SK-N-SH treated with all-trans-retinoic acid at 6 μM for 48 hours (cell line): ENCODE results near the gene SDK2.

Experiments
- ATAC-seq: fragments of 200-7000 bp; cut with Tn5 transposase; 3 replicates; pipeline ENCODE4 v1.9.1; 2020; ENCODE audit warnings: mild to moderate bottlenecking, moderate library complexity
- ARNTL ChIP-seq: fragments of 450-650 bp; formaldehyde crosslinking; IDR thresholded peaks from 2 replicates; pipeline ENCODE4 v1.5.0; 2020; ENCODE audit warnings: low read depth, mild to moderate bottlenecking, moderate library complexity, borderline replicate concordance
- BACH2 ChIP-seq: fragments of 250-450 bp; sonication (Bioruptor Pico); IDR thresholded peaks from 2 replicates; pipeline ENCODE4 v1.9.0; 2021; ENCODE audit warnings: mild to moderate bottlenecking, borderline replicate concordance
- CSDC2 ChIP-seq: fragments of 250-450 bp; sonication (Bioruptor Pico); IDR thresholded peaks from 2 replicates; pipeline ENCODE4 v1.5.0; 2020; ENCODE audit warnings: mild to moderate bottlenecking, moderate library complexity
- ESRRG ChIP-seq: fragments of 250-450 bp; sonication (Bioruptor Pico); IDR thresholded peaks from 2 replicates; pipeline ENCODE4 v1.6.1; 2021; ENCODE audit warnings: mild to moderate bottlenecking
- GLIS3 ChIP-seq: fragments of 250-450 bp; sonication (Bioruptor Pico); IDR thresholded peaks from 2 replicates; pipeline ENCODE4 v1.5.0; 2020; ENCODE audit warnings: mild to moderate bottlenecking, moderate library complexity
- ISL1 ChIP-seq: fragments of 250-450 bp; sonication (Bioruptor Pico); IDR thresholded peaks from 2 replicates; pipeline ENCODE4 v2.1.2; 2022; ENCODE audit warnings: mild to moderate bottlenecking, moderate library complexity
- OSR1 ChIP-seq: fragments of 250-450 bp; sonication (Bioruptor Pico); IDR thresholded peaks from 2 replicates; pipeline ENCODE4 v1.8.0; 2022; ENCODE audit warnings: moderate library complexity, mild to moderate bottlenecking, inconsistent platforms
- PATZ1 ChIP-seq: fragments of 250-450 bp; sonication (Bioruptor Pico); IDR thresholded peaks from 2 replicates; pipeline ENCODE4 v1.8.0; 2020; ENCODE audit warnings: mild to moderate bottlenecking, moderate library complexity, borderline replicate concordance
- POU6F1 ChIP-seq: fragments of 250-450 bp; sonication (Bioruptor Pico); IDR thresholded peaks from 2 replicates; pipeline ENCODE4 v1.8.0; 2021; ENCODE audit warnings: low read depth, mild to moderate bottlenecking, moderate library complexity, borderline replicate concordance
- PPARA ChIP-seq: fragments of 250-450 bp; sonication (Bioruptor Pico); IDR thresholded peaks from 2 replicates; pipeline ENCODE4 v1.5.0; 2020; ENCODE audit warnings: mild to moderate bottlenecking, borderline replicate concordance
- SNAI2 ChIP-seq: fragments of 250-450 bp; sonication (Bioruptor Pico); IDR thresholded peaks from 2 replicates; pipeline ENCODE4 v1.5.0; 2020; ENCODE audit warnings: mild to moderate bottlenecking, moderate library complexity
- TCF4 ChIP-seq: fragments of 250-450 bp; sonication (Bioruptor Pico); IDR thresholded peaks from 2 replicates; pipeline ENCODE4 v1.8.0; 2021; ENCODE audit warnings: mild to moderate bottlenecking, moderate library complexity, borderline replicate concordance
- TOX ChIP-seq: fragments of 250-450 bp; sonication (Bioruptor Pico); IDR thresholded peaks from 2 replicates; pipeline ENCODE4 v1.8.0; 2021; ENCODE audit warnings: mild to moderate bottlenecking, moderate library complexity, borderline replicate concordance
- TSHZ2 ChIP-seq: fragments of 250-450 bp; sonication (Bioruptor Pico); IDR thresholded peaks from 2 replicates; pipeline ENCODE4 v1.5.0; 2020; ENCODE audit warnings: mild to moderate bottlenecking, moderate library complexity
- ZC3H10 ChIP-seq: fragments of 250-450 bp; sonication (Bioruptor Pico); IDR thresholded peaks from 2 replicates; pipeline ENCODE4 v1.5.1; 2021; ENCODE audit warnings: mild to moderate bottlenecking, moderate library complexity
- ZFP3 ChIP-seq: fragments of 250-450 bp; sonication (Bioruptor Pico); IDR thresholded peaks from 2 replicates; pipeline ENCODE4 v1.5.0; 2020; ENCODE audit warnings: mild to moderate bottlenecking, moderate library complexity
- ZFP30 ChIP-seq: fragments of 450-650 bp; formaldehyde crosslinking; IDR thresholded peaks from 2 replicates; pipeline ENCODE4 v1.5.0; 2022; ENCODE audit warnings: mild to moderate bottlenecking, moderate library complexity
- ZNF565 ChIP-seq: fragments of 450-650 bp; formaldehyde crosslinking; conservative IDR thresholded peaks from 2 replicates; pipeline ENCODE4 v1.5.0; 2020; ENCODE audit warnings: low read depth, mild to moderate bottlenecking, moderate library complexity
- ZNF70 ChIP-seq: fragments of 450-650 bp; formaldehyde crosslinking; IDR thresholded peaks from 2 replicates; pipeline ENCODE4 v1.5.0; 2020; ENCODE audit warnings: mild to moderate bottlenecking, moderate library complexity

The SDK2 gene

GRCh38 chr17:73470316-73470826, 173.9 kb downstream of the SDK2 start:
- ATAC-seq, result no peak
- TF ChIP-seq ZNF565 (no peak), CSDC2 (CRISPR knock-in tag) (no peak), TOX (CRISPR knock-in tag) (no peak), TCF4 (no peak), ISL1 (CRISPR knock-in tag) (no peak), BACH2 (no peak), ZNF70 (CRISPR knock-in tag) (no peak), PPARA (CRISPR knock-in tag) (no peak), ZFP3 (CRISPR knock-in tag) (no peak), OSR1 (CRISPR knock-in tag) (no peak), GLIS3 (CRISPR knock-in tag) (no peak), PATZ1 (CRISPR knock-in tag) (no peak), ARNTL (CRISPR knock-in tag) (no peak), ZFP30 (no peak), POU6F1 (CRISPR knock-in tag) (no peak), ZC3H10 (CRISPR knock-in tag) (no peak)

- ATAC-seq, result no peak
- TF ChIP-seq TCF4, result no peak
Observed at GRCh38 chr17:73469311-73469710, 174.9 kb downstream of the SDK2 start.

- no peak for ATAC-seq
- no peak for TF ChIP-seq POU6F1 (CRISPR knock-in tag)
- no peak for TF ChIP-seq ZC3H10 (CRISPR knock-in tag)
Observed at GRCh38 chr17:73468221-73468620, 176.0 kb downstream of the SDK2 start.

GRCh38 chr17:73467651-73468050, 176.6 kb downstream of the SDK2 start:
- no peak for ATAC-seq
- TF ChIP-seq ZNF70 (CRISPR knock-in tag) (no peak), OSR1 (CRISPR knock-in tag) (no peak)
- TF ChIP-seq, all 23 proteins: peak for 0

- TF ChIP-seq CSDC2 (CRISPR knock-in tag), result no peak
- no peak for TF ChIP-seq TCF4
- TF ChIP-seq ZNF70 (CRISPR knock-in tag), result no peak
- TF ChIP-seq SNAI2 (CRISPR knock-in tag), result no peak
- TF ChIP-seq ESRRG, result no peak
- no peak for TF ChIP-seq POU6F1 (CRISPR knock-in tag)
- ATAC-seq, result no peak
Observed at GRCh38 chr17:73466704-73467433, 177.4 kb downstream of the SDK2 start.

- no peak for ATAC-seq
- TF ChIP-seq TSHZ2 (no peak), PATZ1 (CRISPR knock-in tag) (no peak), ESRRG (no peak), ZC3H10 (CRISPR knock-in tag) (no peak), ISL1 (CRISPR knock-in tag) (no peak), ZNF70 (CRISPR knock-in tag) (no peak)
Observed at GRCh38 chr17:73465953-73466230, 178.4 kb downstream of the SDK2 start.
